GM21526 (cell line): ENCODE measurements around the gene ANXA6.

Experiments used
- ATAC-seq: cut with Tn5 transposase; IDR thresholded peaks from one replicate; pipeline ENCODE4 v1.9.1; 2021; ENCODE audit warnings: moderate library complexity; ENCODE audit not compliant: unreplicated experiment, low FRiP score

The ANXA6 gene

GRCh38 chr5:151154931-151155774, 2.4 kb downstream of the ANXA6 start:
- ATAC-seq = no peak

GRCh38 chr5:151153766-151154272, 3.8 kb downstream of the ANXA6 start:
- no peak for ATAC-seq

DNA sequence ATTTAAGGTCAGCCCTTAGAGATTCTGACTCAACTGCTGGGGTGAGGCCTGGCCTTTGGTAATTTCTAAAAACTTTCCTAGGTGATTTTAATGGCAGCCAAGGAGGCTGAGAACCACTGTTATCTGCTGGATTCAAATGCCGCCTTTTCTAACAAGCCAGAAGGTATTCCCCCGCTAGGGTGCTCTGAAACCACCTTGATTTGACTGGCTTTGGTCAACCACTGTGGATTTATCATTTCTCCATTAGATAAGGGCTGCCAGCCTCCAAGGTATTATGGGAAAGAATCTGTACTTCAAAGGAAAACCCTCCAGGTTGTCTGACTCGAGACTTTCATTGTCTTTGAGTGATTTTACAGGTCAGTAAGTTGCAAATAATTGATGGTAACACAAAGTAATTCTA, 4.3 kb downstream of the ANXA6 start:
- no peak for ATAC-seq

DNA sequence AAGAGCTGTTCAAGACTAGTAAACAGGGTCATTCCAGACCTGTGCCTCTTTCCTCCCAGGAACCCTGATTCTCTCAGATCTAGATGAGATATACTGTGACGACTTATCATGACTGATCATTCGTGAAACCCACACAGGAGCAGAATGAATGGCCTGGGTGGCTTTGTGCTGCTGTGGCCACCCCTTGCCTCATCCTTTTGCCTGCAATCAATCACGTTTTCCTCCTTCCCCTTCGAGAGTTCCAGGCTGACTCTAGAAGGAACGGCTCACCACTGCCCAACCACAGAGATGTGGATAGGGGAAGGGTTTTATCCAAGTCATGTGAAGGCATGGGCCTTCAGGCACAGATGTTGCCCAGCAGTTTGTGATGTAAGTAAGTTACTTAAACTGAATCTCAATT, 5.8 kb downstream of the ANXA6 start:
- no peak for ATAC-seq

DNA sequence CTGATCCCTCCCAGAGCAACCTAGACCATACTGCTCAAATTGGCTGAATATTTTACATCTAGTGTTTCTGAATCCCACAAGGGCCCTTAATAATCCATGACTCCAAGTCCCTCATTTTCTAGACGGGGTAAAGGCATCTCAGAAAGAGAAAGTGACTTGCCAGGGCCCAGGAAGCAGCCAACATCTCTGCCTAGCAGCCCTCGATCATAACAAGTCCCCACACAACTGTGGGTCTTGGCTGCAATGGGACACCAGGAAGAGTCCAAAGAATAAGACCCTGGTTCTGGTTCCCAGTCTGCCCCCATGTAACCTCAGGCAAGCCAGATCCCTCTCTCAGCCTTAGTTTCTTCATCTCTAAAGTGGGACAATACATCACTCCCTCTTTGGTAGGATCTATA, 6.3 kb downstream of the ANXA6 start:
- no peak for ATAC-seq

DNA sequence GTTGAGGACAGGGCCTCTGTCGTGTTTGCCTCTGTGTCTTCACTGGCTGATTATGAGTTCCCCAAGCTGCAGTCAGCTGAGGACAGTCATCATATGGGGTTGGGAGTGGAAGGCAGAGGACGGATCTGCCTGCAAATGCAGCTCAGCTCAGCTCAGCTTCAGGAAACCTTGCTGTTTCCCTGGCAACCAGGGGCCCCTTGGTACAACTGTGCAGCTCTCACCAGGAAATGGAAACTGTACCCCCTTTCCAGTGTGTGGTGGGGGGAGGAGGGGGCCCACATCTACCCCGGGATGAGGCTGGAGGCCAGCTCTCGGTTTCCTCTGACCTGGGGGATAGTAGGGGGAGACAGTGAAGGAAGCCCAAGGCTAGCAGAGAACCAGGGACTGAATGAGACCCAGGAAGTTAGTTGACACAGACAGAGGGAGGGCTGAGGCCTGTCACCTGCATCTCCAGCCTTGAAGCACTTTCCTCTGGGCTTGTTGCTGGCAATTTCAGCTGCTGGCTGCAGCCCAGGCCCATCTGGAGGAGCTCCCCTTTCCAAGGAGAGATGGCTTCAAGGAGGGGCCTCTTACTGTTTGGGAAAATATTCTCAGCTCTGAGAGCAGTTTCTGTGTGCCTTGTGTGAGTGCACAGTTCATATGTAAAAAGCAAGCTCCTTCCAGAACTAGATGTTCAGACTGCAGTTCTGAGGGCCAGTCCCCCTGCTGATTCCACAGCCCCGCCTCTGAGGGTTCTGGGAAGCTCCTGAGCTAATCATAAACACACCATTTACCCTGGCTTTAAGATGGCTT, 6.9 kb downstream of the ANXA6 start:
- ATAC-seq = peak; percentile 45

GRCh38 chr5:151148583-151148982, 9.0 kb downstream of the ANXA6 start:
- no peak for ATAC-seq

DNA sequence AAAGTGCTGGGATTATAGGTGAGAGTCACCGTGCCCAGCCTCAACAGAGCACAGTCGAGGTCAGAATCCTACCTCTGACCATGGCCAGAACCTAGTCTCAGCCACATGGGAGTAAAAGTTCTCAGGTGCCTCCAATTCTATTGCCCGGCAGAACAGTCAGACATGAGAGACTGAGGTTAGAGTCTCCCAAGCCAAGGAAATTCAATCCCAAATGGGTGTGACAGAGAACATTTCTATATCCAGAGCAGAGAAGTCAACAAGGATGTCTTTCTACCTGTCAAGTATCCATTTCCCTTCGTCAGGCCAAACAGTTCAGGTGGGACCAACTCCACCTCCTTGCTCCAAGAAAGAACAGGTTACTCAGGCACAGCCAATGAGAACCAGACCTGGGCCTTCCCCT, 10.5 kb downstream of the ANXA6 start:
- no peak for ATAC-seq

DNA sequence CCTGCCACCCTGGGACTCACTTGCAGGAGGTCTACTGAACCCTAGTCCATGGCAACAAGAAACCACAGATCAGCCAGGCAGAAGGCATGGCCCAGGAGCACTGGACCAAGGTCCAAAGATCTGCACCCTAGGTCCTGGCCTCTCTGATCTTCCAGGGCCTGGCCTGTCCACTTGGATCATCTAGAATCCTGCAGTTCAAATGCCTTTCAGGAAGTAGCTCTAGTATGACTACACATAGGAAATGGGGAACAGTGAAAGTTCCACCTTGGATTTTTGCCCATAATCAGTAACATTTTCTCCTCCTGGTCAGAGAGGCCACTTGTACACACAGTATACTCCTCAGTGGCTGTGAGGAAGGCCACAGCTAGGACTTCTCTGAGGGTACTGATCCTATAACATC, 11.5 kb downstream of the ANXA6 start:
- no peak for ATAC-seq

- ATAC-seq = no peak
These were observed 12.7 kb downstream of the ANXA6 start for GRCh38 chr5:151144922-151145321.

- no peak for ATAC-seq
These were observed 13.3 kb downstream of the ANXA6 start for GRCh38 chr5:151144275-151144674.

DNA sequence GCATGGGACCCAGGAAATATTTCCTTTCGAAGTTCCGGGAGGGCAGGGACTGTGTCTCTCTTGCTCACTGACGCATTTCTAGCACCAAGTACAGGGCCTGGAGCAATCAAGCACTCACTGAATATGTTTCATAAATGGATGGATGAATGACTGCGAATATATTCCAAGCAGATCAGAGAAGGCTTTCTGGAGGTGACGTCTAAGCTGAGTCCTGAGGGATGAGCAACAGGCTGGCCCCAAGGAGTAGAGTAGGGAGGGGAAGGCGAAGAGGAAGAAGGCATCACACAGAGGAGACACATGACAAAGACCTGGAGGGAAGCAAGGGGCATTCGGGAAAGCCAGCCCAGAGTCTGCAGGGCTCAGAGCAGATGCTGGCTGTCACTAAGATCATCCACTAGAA, 13.9 kb downstream of the ANXA6 start:
- no peak for ATAC-seq

GRCh38 chr5:151142933-151143332, 14.6 kb downstream of the ANXA6 start:
- no peak for ATAC-seq

GRCh38 chr5:151141535-151141934, 16.0 kb downstream of the ANXA6 start:
- peak; percentile 84 for ATAC-seq

GRCh38 chr5:151140686-151141459, 16.7 kb downstream of the ANXA6 start:
- ATAC-seq = no peak

- ATAC-seq = no peak
These were observed 17.9 kb downstream of the ANXA6 start for GRCh38 chr5:151139646-151140045.

DNA sequence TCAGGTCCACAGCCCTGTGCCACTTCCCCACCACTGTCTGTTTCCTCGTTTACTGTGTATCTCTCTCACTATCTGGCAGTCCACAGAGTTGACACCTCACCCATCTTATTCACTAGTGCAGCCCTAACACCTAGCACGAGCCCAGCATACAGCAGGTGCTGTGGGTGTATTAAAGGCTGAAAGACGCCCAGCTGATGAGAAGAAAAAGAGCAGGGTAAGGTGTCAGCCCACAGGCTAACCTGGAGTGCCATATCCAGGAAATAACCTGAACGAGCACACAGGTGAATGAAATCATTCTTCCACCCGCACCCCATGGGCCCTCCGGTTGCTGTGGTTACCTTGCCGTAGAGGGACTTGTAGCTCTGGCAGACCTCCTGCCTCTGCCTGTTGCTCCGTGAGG, 18.6 kb downstream of the ANXA6 start:
- ATAC-seq = no peak

DNA sequence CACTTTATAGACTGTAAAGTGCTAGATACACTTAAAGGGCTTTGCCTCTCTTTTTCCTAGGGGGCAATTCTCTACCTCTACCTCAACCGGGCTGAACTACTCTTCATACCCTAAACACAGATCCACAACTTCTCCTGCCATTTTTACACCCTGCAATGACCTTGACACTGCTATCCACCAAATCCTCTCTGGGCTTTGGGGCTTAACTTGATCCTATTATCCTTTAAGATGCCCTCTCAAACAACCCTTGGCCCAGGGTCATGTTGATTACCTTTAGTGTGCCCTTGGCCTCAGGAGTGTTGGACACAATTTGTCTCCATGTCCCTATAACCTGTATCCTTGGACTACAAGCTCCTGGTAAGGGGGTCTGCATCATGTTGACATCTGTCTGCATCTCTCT, 19.5 kb downstream of the ANXA6 start:
- no peak for ATAC-seq

DNA sequence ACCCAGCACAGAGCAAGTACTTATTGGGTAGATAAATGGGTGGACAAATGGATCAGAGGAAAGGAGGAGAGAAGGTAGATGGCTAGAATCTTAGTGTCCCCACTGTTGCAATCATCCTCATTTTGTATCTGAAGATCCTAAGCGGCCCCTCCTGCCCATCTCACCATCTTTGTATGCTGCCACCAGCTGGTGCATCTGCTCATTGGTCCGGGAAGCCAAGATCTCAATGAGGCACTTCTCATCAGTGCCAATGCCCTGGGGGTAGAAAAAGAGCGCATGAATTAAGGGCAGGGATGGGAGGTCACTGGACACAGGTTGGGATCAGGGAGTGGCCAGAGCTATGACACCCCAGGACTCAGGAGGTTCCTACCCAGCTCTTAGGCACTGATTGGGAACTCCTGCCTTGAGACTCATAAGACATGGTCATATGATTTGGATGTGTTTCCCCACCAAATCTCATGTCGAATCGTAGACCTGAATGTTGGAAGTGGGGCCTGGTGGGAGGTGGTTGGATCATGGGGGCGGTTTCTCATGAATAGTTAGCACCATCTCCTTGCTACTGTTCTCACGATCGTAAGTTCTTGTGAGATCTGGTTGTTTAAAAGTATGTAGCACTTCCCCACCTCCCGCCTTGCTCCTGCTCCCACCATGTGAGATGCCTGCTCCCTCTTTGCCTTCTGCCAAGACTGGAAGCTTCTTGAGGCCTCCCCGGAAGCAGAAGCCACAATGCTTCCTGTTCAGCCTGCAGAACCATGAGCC, 20.3 kb downstream of the ANXA6 start:
- no peak for ATAC-seq

- ATAC-seq = peak; percentile 77
These were observed 23.4 kb downstream of the ANXA6 start for GRCh38 chr5:151134228-151134627.
